Measurements from ENCODE around the gene CDH23. TPM values are rescaled to one million over a fixed set of nuclear protein-coding genes. Genes with fewer than 3 reads are reported as not detected.

CDH23 gene
- total and polyA plus RNA-seq, 8 donors, result 1.8 to 22.8 (median 3.0) TPM

DNA sequence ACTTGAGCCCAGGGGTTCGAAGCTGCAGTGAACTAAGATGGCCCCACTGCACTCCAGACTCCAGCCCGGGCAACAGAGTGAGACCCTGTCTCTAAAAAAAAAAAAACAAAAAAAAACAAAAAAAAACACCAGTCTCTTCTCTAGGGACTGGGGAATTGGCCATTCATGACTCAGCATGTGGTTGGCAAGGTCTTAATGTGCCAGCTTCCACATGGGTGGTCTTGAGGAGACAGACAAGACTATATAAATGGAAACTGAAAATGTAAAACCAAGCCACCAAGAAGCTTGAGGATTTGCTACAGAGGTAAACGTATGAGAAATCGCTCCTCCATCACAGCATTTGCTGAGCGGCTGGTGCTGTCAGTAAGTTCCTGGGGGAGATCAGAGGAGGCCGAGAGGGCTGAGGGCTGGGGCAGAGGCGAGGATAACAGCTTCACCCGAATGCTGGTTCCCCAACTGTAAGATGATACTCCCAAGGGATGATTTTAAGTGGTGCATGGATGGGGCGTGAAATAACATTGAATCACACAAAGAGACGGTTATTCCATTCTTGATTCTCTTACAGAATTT lies 194.1 kb downstream of the CDH23 start:
- no peak overlapping the region for H3K27ac ChIP-seq
- DNase-seq, result no peak
- H3K4me1 ChIP-seq, result peaks cover 0 to 7% of the 10 kb centered on the region in 2 donors
- H3K36me3 ChIP-seq, result no peaks in the 10 kb centered on the region
- no peak for ATAC-seq
- H3K9me3 ChIP-seq, result no peaks in the 10 kb centered on the region
- H3K27me3 ChIP-seq, result peaks cover 0 to 7% of the 10 kb centered on the region in 2 donors
- TF ChIP-seq, protein P1, sequence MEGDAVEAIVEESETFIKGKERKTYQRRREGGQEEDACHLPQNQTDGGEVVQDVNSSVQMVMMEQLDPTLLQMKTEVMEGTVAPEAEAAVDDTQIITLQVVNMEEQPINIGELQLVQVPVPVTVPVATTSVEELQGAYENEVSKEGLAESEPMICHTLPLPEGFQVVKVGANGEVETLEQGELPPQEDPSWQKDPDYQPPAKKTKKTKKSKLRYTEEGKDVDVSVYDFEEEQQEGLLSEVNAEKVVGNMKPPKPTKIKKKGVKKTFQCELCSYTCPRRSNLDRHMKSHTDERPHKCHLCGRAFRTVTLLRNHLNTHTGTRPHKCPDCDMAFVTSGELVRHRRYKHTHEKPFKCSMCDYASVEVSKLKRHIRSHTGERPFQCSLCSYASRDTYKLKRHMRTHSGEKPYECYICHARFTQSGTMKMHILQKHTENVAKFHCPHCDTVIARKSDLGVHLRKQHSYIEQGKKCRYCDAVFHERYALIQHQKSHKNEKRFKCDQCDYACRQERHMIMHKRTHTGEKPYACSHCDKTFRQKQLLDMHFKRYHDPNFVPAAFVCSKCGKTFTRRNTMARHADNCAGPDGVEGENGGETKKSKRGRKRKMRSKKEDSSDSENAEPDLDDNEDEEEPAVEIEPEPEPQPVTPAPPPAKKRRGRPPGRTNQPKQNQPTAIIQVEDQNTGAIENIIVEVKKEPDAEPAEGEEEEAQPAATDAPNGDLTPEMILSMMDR (IDR thresholded peaks at IDR 0.05), result no peak
- intact Hi-C loops (cut with DNase I), result no loop called here
- no peak overlapping the region for H3K4me3 ChIP-seq

DNA sequence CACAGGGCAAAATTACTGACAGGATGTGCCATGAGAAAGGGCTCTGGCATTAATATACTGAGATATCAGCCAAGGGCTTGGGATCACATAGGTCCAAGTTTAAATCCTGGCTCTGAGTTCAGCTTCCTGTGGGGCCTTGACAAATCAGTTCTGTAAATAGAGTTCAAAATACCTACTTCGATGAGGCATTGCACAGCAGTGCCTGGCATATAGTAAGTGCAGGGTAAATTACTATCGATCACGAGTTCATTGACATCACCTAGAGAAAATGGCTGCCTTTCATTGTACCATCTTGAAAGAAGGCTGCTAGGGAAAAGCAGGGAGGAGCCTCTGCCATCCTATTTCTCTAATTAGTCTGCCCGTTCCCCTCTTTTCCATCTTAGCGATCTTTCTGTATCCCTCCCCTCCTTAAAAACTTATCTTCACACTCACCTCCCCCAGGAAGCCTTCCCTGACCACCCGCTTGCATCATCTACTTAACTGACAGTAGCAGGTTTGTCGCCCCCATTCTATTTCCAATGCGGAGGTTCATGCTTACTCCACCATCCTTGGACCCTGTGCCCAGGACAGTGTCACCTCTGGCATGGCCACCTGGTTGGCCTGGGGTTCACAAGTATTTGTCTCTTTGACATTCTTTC lies 198.3 kb downstream of the CDH23 start:
- Histone ChIP-seq H3K9me3 (no peaks in the 10 kb centered on the region), H3K27me3 (no peaks in the 10 kb centered on the region), H3K27ac (no peak overlapping the region), H3K4me1 (peaks cover 11 to 21% of the 10 kb centered on the region in 2 donors), H3K36me3 (no peaks in the 10 kb centered on the region), H3K4me3 (no peak overlapping the region)
- intact Hi-C loops (cut with DNase I), result no loop called here
- ATAC-seq, result no peak
- no peak for DNase-seq
- TF ChIP-seq, protein P1 (IDR thresholded peaks at IDR 0.05), result no peak

DNA sequence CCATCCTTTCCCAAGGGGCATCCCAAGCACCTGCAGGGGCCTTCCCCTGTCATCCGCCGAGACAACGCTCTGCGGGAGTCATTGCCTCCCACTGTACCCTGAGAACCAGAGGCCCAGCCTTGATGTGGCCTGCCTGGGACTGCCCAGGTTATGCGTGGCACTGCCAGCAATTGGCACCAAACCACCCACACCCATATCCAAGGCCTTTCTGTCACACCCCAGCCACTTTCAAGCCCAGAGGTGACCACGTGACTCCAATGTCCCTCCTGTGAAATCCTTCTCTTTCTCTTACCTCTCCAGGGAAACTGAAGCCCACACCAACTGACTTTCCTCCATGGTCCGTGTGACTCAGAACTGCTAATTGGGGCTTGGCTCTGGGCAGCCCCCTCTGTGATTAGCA lies 198.9 kb downstream of the CDH23 start:
- TF ChIP-seq, protein P1 (IDR thresholded peaks at IDR 0.05), result no peak
- Histone ChIP-seq H3K27me3 (no peaks in the 10 kb centered on the region), H3K9me3 (no peaks in the 10 kb centered on the region), H3K36me3 (no peaks in the 10 kb centered on the region), H3K4me1 (peaks cover 9 to 21% of the 10 kb centered on the region in 2 donors), H3K4me3 (no peak overlapping the region), H3K27ac (no peak overlapping the region)
- intact Hi-C loops (cut with DNase I), result no loop called here
- ATAC-seq, result no peak
- DNase-seq, result no peak

DNA sequence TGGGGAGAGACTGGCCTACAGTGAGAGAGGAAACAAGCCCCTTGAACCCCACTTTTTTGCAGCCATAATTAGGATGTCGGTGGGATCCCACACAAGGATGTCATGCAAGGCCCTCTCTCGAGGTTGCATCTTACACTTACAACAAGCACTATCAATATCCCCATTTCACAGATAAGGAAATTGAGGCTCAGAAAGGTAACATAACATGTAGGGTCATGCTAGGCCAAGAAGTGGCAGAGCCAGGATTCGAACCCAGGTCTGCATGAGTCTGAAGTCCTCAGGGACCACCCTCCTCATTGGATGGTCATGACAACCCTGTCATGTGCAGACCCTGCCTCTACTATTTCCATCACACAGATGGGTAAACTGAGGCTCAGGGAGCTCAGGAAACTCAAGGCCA lies 199.4 kb downstream of the CDH23 start:
- Histone ChIP-seq H3K9me3 (no peaks in the 10 kb centered on the region), H3K4me3 (no peak overlapping the region), H3K27me3 (no peaks in the 10 kb centered on the region), H3K4me1 (peaks cover 9 to 21% of the 10 kb centered on the region in 2 donors), H3K27ac (no peak overlapping the region), H3K36me3 (no peaks in the 10 kb centered on the region)
- ATAC-seq (no peak), DNase-seq (no peak)
- intact Hi-C loops (cut with DNase I), result no loop called here
- TF ChIP-seq, protein P1 (IDR thresholded peaks at IDR 0.05), result no peak

DNA sequence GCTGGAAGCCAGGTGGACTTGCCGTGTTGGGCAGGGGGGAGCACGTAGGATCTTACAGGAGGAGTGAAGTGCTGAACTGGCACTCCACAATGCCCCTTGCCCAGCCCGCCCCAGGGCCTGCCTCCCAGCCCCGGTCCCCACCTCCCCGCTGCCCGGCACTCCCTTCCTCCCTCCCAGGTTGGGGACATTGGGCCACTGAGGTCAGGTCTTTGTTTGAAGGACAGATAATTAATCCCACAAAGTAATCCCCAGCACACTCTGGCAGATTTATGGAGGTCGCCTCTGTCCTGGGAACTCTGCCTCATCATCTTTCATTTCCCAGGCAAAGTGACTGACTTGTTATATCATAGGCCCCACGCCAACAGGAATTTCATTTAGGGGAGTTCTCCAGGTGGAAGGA lies 200.0 kb downstream of the CDH23 start:
- Histone ChIP-seq H3K36me3 (no peaks in the 10 kb centered on the region), H3K4me3 (no peak overlapping the region), H3K9me3 (no peaks in the 10 kb centered on the region), H3K4me1 (peaks cover 13 to 21% of the 10 kb centered on the region in 2 donors), H3K27ac (no peak overlapping the region), H3K27me3 (no peaks in the 10 kb centered on the region)
- ATAC-seq (no peak), DNase-seq (no peak)
- TF ChIP-seq, protein P1 (IDR thresholded peaks at IDR 0.05), result no peak
- intact Hi-C loops (cut with DNase I), result no loop called here
